HepG2 (cell line): ENCODE data around the gene MAT2A. TPM values are rescaled to one million over a fixed set of nuclear protein-coding genes. Genes with fewer than 3 reads are reported as not detected.

Experiments
- ETV6 ChIP-seq: sonication (generic); formaldehyde crosslinking; conservative IDR thresholded peaks from 2 replicates; pipeline ENCODE4 v1.4.0; 2020; ENCODE audit warnings: missing genetic modification reagents
- JDP2 ChIP-seq: sonication (generic); formaldehyde crosslinking; IDR thresholded peaks from 2 replicates; pipeline ENCODE4 v1.8.1; 2022; ENCODE audit warnings: missing genetic modification reagents, borderline replicate concordance
- NFIB ChIP-seq: sonication (generic); formaldehyde crosslinking; IDR thresholded peaks from 2 replicates; pipeline ENCODE4 v1.9.0; 2021; ENCODE audit warnings: missing genetic modification reagents, mild to moderate bottlenecking, borderline replicate concordance
- NFRKB ChIP-seq: fragments of 450-650 bp; IDR thresholded peaks from 2 replicates; pipeline ENCODE4 v1.6.1; 2017
- PCBP2 ChIP-seq: fragments of 200-400 bp; formaldehyde crosslinking; optimal IDR thresholded peaks from 2 replicates; pipeline ENCODE3; 2018; ENCODE audit warnings: low read length, low read depth; ENCODE audit not compliant: poor library complexity, severe bottlenecking
- ZMYM2 ChIP-seq: sonication (generic); formaldehyde crosslinking; IDR thresholded peaks from 2 replicates; pipeline ENCODE4 v1.8.0; 2022; ENCODE audit warnings: mild to moderate bottlenecking, missing genetic modification reagents
- ZNF124 ChIP-seq: sonication (generic); formaldehyde crosslinking; IDR thresholded peaks from 2 replicates; pipeline ENCODE4 v1.4.0; 2020; ENCODE audit warnings: missing genetic modification reagents
- ZNF326 ChIP-seq: sonication (generic); formaldehyde crosslinking; IDR thresholded peaks from 2 replicates; pipeline ENCODE4 v1.4.0; 2020; ENCODE audit warnings: missing genetic modification reagents, borderline replicate concordance
- ZNF446 ChIP-seq: sonication (generic); formaldehyde crosslinking; IDR thresholded peaks from 2 replicates; pipeline ENCODE4 v1.5.0; 2020; ENCODE audit warnings: mild to moderate bottlenecking, missing genetic modification reagents
- ZNF451 ChIP-seq: sonication (generic); formaldehyde crosslinking; IDR thresholded peaks from 2 replicates; pipeline ENCODE4 v1.5.0; 2020; ENCODE audit warnings: mild to moderate bottlenecking, missing genetic modification reagents
- ZNF660 ChIP-seq: sonication (generic); formaldehyde crosslinking; IDR thresholded peaks from 2 replicates; pipeline ENCODE4 v1.5.1; 2020; ENCODE audit warnings: mild to moderate bottlenecking, low read depth, missing genetic modification reagents, borderline replicate concordance
- ZNF747 ChIP-seq: sonication (generic); formaldehyde crosslinking; IDR thresholded peaks from 2 replicates; pipeline ENCODE4 v1.8.1; 2023; ENCODE audit warnings: missing genetic modification reagents, mild to moderate bottlenecking, borderline replicate concordance
- ZZZ3 ChIP-seq: sonication (generic); formaldehyde crosslinking; IDR thresholded peaks from 2 replicates; pipeline ENCODE4 v1.4.0; 2020; ENCODE audit warnings: missing genetic modification reagents, mild to moderate bottlenecking, borderline replicate concordance
- polyA plus RNA-seq, 8 experiments: library from polyadenylated mRNA; depleted of rRNA in 3 of 8; stranded (reverse) in 7 of 8; unstranded in 1 of 8; fragments of >200 nt; fragmentation: Illumina TruSeq in 4 of 8; extraction: Trizol in 4 of 8; gene quantifications; 2 replicates each; pipeline versions ENCODE4 v1.2.1 to v1.2.3, GENCODE V29; 2011 to 2016; ENCODE audit warnings: low read depth in 4 of 8, missing spikeins in 1 of 8, mixed read lengths in 1 of 8; ENCODE audit not compliant: insufficient read depth in 1 of 8
- total RNA-seq, 5 experiments: library from RNA; depleted of rRNA; stranded (reverse); fragments of >200 nt; fragmentation: Illumina TruSeq; extraction: Trizol; gene quantifications; 2 replicates each; pipeline ENCODE4 v1.2.3, GENCODE V29; 2016; ENCODE audit warnings: low read depth in 1 of 5
- TF ChIP-seq, protein P1 (sequence below): sonication (generic); formaldehyde crosslinking; IDR thresholded peaks from 2 replicates; pipeline ENCODE4 v1.4.0; 2020; ENCODE audit warnings: missing genetic modification reagents, borderline replicate concordance
- TF ChIP-seq, protein P2 (sequence below): sonication (generic); formaldehyde crosslinking; IDR thresholded peaks from 2 replicates; pipeline ENCODE4 v1.5.0; 2020; ENCODE audit warnings: mild to moderate bottlenecking, missing genetic modification reagents
- TF ChIP-seq, protein P3 (sequence below): IDR thresholded peaks from 2 replicates; pipeline ENCODE4 v1.4.0; 2020; ENCODE audit warnings: mild to moderate bottlenecking, missing genetic modification reagents

The MAT2A gene
- total and polyA plus RNA-seq, 2 of the 13 experiments (the other 11 are each of a cell fraction or from before 2014, with no cell fraction given), result 155 to 331 TPM

GRCh38 chr2:85584857-85585780 is 46.2 kb downstream of the MAT2A start (continued):
- TF ChIP-seq, protein P1, sequence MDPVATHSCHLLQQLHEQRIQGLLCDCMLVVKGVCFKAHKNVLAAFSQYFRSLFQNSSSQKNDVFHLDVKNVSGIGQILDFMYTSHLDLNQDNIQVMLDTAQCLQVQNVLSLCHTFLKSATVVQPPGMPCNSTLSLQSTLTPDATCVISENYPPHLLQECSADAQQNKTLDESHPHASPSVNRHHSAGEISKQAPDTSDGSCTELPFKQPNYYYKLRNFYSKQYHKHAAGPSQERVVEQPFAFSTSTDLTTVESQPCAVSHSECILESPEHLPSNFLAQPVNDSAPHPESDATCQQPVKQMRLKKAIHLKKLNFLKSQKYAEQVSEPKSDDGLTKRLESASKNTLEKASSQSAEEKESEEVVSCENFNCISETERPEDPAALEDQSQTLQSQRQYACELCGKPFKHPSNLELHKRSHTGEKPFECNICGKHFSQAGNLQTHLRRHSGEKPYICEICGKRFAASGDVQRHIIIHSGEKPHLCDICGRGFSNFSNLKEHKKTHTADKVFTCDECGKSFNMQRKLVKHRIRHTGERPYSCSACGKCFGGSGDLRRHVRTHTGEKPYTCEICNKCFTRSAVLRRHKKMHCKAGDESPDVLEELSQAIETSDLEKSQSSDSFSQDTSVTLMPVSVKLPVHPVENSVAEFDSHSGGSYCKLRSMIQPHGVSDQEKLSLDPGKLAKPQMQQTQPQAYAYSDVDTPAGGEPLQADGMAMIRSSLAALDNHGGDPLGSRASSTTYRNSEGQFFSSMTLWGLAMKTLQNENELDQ (CRISPR knock-in tag), result no peak
- TF ChIP-seq ZZZ3 (CRISPR knock-in tag) (0 out of 2 replicates have a peak, but pooled peaks have one; percentile 90), ETV6 (peak; percentile 98), ZMYM2 (CRISPR knock-in tag) (no peak), ZNF660 (CRISPR knock-in tag) (no peak), ZNF451 (CRISPR knock-in tag) (peak; percentile 39; the same call in 1 of the 2 replicates), ZNF747 (CRISPR knock-in tag) (no peak), NFRKB (no peak), ZNF326 (CRISPR knock-in tag) (peak; percentile 20; the same call in 1 of the 2 replicates), ZNF124 (CRISPR knock-in tag) (peak; percentile 76; the same call in 1 of the 2 replicates), PCBP2 (peak; percentile 27), ZNF446 (CRISPR knock-in tag) (peak; percentile 14; the same call in 1 of the 2 replicates), JDP2 (CRISPR knock-in tag) (no peak; the same call in 1 of the 2 replicates), NFIB (CRISPR knock-in tag) (no peak)
- TF ChIP-seq, protein P2, sequence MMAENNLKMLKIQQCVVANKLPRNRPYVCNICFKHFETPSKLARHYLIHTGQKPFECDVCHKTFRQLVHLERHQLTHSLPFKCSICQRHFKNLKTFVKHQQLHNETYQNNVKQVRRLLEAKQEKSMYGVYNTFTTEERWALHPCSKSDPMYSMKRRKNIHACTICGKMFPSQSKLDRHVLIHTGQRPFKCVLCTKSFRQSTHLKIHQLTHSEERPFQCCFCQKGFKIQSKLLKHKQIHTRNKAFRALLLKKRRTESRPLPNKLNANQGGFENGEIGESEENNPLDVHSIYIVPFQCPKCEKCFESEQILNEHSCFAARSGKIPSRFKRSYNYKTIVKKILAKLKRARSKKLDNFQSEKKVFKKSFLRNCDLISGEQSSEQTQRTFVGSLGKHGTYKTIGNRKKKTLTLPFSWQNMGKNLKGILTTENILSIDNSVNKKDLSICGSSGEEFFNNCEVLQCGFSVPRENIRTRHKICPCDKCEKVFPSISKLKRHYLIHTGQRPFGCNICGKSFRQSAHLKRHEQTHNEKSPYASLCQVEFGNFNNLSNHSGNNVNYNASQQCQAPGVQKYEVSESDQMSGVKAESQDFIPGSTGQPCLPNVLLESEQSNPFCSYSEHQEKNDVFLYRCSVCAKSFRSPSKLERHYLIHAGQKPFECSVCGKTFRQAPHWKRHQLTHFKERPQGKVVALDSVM (CRISPR knock-in tag), result no peak
- TF ChIP-seq, protein P3, sequence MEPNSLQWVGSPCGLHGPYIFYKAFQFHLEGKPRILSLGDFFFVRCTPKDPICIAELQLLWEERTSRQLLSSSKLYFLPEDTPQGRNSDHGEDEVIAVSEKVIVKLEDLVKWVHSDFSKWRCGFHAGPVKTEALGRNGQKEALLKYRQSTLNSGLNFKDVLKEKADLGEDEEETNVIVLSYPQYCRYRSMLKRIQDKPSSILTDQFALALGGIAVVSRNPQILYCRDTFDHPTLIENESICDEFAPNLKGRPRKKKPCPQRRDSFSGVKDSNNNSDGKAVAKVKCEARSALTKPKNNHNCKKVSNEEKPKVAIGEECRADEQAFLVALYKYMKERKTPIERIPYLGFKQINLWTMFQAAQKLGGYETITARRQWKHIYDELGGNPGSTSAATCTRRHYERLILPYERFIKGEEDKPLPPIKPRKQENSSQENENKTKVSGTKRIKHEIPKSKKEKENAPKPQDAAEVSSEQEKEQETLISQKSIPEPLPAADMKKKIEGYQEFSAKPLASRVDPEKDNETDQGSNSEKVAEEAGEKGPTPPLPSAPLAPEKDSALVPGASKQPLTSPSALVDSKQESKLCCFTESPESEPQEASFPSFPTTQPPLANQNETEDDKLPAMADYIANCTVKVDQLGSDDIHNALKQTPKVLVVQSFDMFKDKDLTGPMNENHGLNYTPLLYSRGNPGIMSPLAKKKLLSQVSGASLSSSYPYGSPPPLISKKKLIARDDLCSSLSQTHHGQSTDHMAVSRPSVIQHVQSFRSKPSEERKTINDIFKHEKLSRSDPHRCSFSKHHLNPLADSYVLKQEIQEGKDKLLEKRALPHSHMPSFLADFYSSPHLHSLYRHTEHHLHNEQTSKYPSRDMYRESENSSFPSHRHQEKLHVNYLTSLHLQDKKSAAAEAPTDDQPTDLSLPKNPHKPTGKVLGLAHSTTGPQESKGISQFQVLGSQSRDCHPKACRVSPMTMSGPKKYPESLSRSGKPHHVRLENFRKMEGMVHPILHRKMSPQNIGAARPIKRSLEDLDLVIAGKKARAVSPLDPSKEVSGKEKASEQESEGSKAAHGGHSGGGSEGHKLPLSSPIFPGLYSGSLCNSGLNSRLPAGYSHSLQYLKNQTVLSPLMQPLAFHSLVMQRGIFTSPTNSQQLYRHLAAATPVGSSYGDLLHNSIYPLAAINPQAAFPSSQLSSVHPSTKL (CRISPR knock-in tag), result peak; percentile 93
